NCI-H1417 treated with DMSO at 0.1 percent for 48 hours (cell line): Measurements from ENCODE around the gene KRTAP2-4.
"Not testable (repeated sequence)": the region's sequence is repeated elsewhere in the genome, so short reads cannot be mapped to it uniquely, and the experiment has no call there.

Experiments
- DNase-seq: peaks from one replicate; lab custom pipeline; 2025; lab: John Stamatoyannopoulos, UW

KRTAP2-4 gene

DNA sequence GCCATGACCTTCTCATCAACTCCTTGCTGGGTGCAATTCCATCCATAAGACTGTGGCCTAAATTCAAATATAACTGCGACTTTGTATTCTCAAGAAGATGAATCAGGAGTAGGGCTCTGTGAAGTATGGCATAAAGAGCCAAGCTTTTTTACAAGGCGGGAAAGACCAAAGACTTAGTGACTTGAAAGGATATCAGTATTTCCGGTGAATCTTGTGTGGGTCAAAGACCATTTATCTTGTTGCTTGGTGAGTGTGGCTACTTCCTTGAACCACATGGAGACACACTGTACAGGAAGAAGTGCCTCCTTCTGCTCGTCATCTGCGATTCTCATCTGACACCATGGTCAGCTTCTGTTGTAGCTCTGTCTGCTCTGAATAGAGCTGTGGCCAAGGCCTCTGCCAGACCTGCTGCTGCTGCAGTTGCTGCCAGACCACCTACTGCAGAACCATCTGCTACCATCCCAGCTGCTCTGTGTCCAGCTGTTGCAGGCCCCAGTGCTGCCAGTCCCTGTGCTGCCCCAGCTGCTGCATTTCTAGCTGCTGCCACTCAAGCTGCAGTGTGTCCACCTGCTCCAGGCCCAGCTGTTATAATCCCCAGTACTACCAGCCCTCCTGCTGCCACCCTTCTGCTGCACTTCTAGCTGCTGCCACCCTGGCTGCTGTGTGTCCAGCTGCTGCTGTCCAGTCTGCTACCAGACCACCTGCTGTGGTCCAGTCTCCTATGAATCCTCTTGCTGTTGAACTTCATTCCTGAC is 6.1 kb upstream of the KRTAP2-4 start:
- no peak for DNase-seq

DNA sequence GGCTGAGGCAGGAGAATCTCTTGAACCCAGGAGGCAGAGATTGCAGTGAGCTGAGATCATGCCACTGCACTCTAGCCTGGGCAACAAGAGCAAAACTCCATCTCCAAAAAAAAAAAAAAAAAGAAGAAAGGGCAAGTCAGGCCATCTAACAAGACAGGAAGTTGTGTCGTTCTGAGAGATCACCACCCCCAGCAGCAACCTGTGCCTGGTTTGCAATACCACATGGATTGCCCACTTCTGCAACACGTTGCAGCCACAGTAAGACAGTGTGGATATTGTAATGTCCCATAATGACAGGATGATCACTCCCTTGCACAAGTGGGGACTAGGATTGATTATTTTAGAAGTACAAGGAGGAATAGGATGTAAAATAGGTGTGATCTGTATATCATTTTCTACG is 3.4 kb upstream of the KRTAP2-4 start:
- DNase-seq: no peak

DNA sequence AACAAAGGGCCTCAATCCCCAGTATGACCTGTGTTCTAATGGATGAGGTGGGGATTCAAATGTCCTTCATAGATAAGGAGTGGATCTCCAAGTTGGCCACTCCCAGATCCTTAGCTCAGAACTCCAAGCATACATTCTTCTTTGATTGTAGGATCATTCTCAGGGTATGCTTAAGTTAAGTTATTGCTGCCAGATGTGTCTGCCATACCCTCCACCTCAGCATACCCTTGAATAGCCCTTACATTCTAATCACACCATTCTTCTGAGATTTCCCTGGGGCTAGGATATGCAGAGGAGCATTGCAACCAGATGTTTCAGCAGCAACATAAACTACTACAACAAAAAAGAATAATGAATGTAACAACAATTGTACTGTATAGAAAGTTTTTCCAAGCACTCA is 1.6 kb upstream of the KRTAP2-4 start:
- no peak for DNase-seq

DNA sequence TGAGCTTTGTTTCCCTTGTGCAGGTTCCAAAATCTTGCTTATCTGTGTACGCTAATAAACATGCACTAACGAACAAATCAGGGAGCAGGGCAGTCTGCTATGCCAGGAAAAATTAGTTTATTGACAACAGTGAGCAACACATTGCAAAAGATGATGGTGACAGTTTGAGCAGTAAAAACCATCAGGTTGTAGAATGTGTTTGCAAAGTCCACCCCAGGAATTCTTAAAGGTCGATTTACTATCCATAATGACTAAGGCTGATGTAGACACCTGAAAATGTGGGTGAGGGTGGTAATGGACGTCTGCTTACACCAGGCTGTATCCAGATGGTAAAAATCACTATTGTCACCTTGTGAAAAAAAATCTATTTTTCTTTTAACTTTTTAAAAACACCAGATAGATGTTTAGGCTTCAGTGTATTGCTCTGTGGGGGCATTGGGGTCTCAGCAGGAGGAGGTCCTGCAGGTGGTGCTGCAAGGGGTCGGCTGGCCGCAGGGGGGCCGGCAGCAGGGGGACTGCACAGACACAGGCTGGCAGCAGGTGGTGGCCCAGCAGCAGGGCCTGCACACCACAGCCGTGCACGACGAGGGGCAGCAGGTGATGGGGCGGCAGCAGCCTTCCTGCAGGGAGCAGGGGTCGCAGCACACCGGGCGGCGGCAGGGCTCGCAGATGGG is 526 bp downstream of the KRTAP2-4 start:
- not testable (repeated sequence) for DNase-seq

DNA sequence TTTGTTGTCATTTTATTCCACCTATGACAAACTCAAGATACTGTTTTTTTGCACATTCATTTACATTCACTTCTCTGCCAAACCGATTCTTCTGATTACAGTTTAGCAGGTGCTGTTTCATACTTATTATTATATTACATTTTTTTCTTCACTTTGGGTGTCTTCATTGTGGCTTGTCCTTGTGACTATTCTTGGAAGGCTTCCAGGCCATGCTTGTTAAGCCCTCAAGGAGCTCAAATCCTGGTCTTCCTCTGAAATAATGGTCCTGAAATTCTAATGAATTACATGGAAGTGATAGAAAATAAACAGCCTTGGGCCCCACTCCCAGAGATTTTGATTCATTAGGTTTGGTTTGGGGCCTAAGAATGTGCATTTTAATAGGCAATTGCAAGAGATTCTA is 1.4 kb downstream of the KRTAP2-4 start:
- DNase-seq: no peak

DNA sequence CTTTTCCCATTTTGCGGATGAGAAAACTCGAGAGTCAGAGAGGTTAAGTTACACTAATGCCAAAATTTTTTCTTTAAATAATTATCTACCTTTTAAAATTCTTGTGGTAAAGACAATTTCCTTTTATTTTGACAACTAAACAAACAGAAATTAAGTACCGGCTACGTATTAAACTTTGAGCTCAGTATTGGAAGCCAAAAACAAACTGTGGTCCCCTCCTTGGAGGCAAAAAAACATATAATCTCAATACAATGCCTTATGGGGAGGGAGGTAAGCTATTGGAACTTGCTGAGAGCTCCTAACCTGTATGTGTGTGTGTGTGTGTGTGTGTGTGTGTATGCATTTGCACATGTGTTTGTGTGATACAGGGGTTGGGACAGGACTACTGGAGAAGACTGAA is 2.2 kb downstream of the KRTAP2-4 start:
- no peak for DNase-seq

DNA sequence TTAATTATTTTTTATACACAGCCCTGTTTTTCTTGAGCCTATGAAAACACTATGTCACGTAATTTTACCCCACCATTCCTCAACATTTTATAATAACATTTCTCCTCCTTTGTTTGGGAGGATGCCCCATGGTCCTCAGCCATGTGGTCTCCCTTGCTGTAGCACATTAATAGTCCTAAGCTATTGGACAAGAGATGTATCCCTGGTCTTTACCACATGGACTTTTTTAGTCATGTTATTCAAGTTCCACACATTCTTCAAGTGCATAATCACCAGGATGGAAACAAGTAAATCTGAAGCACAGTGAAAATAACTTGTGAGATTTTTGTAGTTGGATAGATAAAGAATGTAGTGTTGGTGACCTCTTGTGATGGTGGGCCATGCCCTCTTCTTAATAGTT is 3.7 kb downstream of the KRTAP2-4 start:
- DNase-seq: no peak

DNA sequence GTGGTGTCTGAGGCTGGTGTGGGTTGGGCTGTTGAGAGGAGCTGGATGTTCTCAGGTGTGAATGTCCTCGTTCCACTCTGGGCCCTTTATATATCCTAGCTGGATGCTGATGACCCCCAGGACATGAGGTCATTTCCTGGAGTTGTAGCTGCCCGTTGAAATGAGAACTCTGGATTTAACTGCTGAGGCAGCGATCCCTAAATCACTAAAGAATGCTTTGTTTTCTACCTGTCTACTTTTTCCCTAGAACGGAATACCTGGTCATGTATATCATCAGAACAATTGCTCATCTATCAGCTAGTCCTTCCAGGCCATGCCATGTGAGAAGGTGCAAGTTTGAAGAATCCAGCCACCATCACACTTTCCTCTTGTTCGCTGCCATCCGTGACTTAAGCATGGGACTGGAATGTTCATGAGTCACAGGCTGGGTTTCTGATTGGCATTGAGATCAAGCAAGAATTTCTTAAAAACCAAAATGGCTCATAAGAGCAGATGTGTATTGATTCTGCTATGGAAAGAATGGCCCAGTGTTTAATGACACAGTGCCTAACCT is 5.6 kb downstream of the KRTAP2-4 start, which contains the start of gene KRTAP2-3:
TSS of gene KRTAP2-3 (minus strand) at position 63 of the 553 bp plus-strand sequence. CDS start 64 bp downstream, outside the sequence.
- no peak for DNase-seq

DNA sequence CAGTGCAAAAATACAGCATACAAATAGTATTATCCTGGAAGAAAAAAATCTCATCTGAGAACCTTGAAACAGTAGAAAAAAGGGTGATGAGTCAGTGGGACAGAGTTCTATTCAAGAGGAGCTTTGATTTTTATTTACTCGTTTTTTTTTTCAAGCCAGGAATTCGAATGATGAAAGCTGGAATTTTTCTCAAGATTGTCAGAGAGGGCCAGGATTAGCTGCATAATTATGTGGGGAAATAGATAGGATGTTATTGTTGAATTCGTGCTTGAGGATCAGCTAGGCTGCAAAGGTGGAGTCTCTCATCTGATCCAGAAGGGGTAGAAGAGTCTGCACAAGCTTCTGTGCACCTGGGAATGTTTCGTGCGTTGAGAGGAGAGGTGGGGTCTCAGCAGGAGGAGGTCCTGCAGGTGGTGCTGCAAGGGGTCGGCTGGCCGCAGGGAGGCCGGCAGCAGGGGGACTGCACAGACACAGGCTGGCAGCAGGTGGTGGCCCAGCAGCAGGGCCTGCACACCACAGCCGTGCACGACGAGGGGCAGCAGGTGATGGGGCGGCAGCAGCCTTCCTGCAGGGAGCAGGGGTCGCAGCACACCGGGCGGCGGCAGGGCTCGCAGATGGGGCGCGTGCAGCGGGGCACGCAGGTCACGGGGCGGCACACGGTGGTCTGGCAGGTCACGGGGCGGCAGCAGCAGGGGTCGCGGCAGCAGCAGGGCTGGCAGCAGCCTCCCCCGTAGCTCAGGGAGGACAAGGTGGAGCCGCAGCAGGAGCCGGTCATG is 6.2 kb downstream of the KRTAP2-4 start:
- not testable (repeated sequence) for DNase-seq

DNA sequence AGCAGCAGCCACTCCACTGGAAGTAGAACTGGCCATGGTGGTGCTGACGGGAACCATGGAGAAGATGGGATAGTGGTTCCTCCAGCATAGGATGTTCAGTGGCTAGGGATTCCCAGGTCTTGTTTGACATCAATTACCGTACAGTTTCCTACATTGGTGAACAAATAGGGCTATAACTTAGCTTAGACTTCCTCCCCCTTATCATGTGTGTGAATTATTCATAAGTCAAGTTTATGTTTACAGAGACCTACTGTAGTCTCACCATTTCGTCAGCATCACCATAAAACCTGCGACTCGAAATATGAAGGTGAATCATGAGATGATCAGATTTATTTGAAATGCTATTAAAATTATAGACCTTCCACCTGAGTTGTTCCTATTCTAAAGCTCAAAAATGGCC is 6.9 kb downstream of the KRTAP2-4 start:
- DNase-seq: no peak

DNA sequence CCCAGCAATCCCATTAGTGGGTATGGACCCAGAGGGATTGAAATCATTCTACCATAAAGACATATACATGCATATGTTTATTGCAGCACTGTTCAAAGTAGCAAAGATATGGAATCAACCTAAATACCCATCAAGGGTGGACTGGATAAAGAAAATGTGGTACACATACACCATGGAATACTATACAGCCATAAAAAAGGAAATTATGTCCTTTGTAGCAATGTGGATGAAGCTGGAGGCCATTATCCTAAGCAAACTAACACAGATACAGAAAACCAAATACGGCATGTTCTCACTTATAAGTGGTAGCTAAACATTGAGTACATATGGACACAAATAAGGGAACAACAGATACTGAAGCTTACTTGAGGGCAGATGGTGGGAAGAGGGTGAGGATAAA is 8.1 kb downstream of the KRTAP2-4 start:
- no peak for DNase-seq

DNA sequence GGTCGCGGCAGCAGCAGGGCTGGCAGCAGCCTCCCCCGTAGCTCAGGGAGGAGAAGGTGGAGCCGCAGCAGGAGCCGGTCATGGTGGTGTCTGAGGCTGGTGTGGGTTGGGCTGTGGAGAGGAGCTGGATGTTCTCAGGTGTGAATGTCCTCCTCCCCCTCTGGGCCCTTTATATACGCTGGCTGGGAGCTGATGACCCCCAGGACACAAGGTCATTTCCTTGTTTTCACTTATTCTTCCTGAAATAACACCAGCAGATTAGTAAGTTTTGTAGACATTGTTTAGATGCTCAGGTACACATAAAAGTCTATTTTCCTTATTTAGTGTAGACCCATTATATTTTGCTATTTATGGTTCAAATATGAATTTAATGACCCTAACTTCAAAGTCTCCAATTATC is 10.5 kb downstream of the KRTAP2-4 start, which contains the start of gene KRTAP2-2:
TSS of gene KRTAP2-2 (minus strand) at position 101 of the 400 bp plus-strand sequence. CDS start at position 82, 19 bp downstream.
- DNase-seq: not testable (repeated sequence)

DNA sequence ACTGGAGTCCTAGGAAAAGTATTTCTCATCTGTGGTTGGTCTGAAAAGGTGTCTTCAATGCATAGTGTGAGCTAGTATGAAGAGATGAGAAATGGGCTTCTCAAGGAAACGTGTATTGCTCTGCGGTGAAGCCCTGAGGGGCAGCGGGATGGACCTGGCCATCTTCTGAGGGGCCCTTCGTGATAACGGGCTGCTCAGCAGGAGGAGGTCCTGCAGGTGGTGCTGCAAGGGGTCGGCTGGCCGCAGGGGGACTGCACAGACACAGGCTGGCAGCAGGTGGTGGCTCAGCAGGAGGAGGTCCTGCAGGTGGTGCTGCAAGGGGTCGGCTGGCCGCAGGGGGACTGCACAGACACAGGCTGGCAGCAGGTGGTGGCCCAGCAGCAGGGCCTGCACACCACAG is 11.1 kb downstream of the KRTAP2-4 start:
- DNase-seq: not testable (repeated sequence)

DNA sequence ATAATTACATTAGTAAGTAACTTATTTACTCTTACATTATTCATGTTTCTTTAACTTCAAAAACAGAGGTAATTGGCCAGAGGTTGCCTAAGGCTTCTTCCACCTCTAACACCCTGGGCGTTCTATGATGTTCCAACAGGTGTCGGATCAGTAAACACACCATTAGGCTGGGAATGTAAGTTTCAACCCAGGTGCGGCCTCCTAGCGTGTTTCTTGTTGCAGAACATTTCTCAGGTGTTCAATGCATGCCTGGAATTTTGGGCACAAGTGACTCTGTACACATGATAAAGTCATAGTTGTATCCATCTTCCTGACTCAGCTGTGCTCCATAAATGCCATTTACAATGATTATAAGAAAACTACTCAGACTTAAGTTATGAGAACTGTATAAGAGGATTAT is 11.7 kb downstream of the KRTAP2-4 start:
- DNase-seq: no peak

DNA sequence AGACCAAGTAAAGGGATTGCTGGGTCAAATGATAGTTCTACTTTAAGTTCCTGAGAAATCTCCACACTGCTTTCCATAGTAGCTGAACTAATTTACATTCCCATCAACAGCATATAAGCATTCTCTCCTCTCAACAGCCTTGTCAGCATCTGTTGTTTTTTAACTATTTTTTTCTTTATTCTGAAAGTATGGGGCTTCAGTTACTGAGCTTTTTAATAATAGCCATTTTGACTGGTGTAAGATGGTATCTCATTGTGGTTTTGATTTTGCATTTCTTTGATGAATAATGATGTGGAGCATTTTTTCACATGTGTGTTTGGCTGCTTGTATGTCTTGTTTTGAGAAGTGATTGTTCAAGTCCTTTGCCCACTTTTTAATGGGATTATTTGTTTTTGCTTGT is 13.1 kb downstream of the KRTAP2-4 start:
- DNase-seq: no peak

DNA sequence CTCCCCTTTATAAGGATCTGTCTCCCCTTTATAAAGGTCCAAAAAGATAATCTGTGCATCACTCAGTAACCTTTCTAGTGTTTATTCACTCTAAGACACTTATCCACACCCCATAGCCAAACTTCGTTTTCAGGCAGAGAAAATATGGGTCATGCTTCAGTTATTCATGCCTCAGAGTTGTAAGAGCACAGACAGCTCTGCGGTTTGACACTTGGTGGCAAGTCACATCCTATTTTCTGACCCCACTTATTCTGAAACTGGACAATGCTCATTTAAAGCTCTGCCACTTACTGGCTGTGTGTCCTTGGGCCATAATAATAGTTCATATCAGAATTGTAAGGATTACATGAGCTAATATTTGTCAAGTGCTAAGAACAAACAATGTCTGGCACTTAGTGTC is 16.6 kb downstream of the KRTAP2-4 start:
- no peak for DNase-seq

DNA sequence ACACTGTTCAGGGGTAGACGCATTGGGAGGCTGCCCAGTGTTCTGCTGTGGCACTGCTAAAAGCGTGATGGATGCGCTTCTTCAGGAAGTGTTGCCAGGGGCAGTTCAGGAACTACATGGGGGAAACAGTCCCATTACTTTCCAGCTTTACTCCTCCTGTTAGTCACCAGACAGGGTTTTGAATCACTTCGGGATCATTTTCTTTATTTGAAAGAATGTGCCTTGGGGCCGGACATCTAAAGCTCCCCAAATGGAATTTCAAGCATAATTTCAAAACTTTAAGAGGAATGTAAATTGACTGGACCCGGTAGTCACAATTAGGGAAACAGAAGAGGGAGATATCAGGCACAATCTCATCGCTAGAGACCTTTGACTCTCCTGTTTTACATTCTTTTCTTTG is 17.2 kb downstream of the KRTAP2-4 start:
- DNase-seq: no peak

DNA sequence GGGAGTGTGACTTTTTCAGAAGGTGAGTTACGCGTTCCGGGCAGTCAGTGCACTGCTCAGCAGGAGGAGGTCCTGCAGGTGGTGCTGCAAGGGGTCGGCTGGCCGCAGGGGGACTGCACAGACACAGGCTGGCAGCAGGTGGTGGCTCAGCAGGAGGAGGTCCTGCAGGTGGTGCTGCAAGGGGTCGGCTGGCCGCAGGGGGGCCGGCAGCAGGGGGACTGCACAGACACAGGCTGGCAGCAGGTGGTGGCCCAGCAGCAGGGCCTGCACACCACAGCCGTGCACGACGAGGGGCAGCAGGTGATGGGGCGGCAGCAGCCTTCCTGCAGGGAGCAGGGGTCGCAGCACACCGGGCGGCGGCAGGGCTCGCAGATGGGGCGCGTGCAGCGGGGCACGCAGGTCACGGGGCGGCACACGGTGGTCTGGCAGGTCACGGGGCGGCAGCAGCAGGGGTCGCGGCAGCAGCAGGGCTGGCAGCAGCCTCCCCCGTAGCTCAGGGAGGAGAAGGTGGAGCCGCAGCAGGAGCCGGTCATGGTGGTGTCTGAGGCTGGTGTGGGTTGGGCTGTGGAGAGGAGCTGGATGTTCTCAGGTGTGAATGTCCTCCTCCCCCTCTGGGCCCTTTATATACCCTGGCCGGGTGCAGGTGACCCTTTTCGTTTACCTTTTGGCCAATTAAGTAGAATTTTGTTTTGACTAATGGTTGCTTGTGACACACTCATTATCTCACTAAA is 18.8 kb downstream of the KRTAP2-4 start, which contains the start of gene KRTAP2-1:
TSS of gene KRTAP2-1 (minus strand) at position 582 of the 731 bp plus-strand sequence. CDS start at position 533, 49 bp downstream.
- DNase-seq: not testable (repeated sequence)

DNA sequence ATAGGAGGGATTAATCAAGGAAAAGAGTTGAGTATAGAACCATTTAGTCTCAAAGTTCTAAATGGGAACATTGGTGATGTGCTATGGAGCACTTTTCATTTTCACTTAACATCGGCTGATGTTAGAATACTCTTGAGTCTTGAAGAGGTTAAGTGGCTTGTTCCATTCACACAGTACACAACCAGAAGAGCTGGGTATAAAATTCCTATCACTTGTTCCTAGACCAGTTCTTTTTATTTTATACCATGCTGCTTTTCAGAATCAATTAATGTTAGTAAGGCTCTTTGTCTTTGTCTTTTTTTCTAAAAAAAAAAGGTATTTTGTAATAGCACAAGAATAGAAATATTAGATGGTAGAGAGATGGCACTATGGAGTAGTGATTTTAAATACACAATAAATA is 22.7 kb downstream of the KRTAP2-4 start:
- no peak for DNase-seq

DNA sequence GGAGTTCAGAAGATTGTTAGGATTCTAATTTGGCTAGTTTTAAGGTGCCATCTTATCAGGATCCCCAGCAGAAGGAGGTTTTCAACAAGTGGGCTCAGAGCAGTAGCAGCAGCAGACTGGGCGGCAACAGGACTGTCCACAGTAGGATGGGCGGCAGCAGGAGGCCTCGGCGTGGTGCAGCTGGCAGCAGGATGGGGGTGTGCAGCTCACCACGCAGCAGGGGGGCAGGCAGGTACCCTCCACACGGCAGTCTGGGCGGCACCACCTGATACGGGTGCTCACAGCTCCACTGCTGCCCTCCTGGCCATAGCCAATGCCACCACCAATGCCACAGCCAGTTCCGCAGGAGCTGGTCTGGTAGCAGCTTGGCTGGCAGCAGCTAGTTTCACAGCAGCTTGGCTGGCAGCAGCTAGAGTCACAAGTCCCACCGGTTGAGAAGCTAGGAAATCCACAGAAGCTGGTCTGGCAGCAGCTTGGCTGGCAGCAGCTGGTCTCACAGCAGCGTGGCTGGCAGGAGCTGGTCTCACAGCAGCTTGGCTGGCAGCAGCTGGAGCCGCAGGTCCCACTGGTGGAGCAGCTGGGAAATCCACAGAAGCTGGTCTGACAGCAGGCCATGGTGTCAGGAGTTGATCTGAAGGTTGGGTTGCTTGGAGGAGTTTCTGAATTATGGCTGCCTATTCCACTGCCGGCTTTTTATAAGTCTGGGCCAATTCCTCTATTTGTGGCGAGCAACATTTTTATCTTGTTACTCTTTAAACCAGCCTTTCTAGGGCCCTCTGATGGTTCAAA is 24.7 kb downstream of the KRTAP2-4 start, which contains the start of gene KRTAP1-1:
TSS of gene KRTAP1-1 (minus strand) at position 668 of the 789 bp plus-strand sequence. CDS start at position 615, 53 bp downstream.
- not testable (repeated sequence) for DNase-seq
